SH-SY5Y (cell line): ENCODE measurements around the gene DNAI2.

Source experiments
- GATA2 ChIP-seq: IDR thresholded peaks from 2 replicates; pipeline ENCODE4 v1.6.1; 2011; ENCODE audit warnings: mild to moderate bottlenecking, low read depth, low read length
- GATA3 ChIP-seq: IDR thresholded peaks from 2 replicates; pipeline ENCODE4 v1.6.1; 2011; ENCODE audit warnings: low read depth, mild to moderate bottlenecking, low read length, moderate library complexity

DNAI2 gene

GRCh38 chr17:74299226-74300009, 25.4 kb downstream of the DNAI2 start:
- TF ChIP-seq GATA3 (no peak), GATA2 (no peak)

DNA sequence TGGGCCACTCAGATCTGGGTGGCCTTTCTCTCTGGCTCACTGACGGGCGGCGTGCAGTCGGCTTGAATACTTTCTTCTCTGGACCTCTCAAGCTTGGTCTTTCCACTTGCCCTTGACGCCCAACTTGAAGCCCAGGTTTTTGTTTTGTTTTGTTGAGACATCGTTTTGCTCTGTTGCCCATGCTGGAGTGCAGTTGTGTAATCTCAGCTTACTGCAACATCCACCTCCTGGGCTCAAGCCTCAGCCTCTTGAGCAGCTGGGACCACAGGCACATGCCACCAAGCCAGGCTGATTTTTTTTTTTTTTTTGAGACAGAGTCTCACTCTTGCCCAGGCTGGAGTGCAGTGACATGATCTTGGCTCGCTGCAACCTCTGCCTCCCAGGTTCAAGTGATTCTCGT, 29.3 kb downstream of the DNAI2 start:
- TF ChIP-seq GATA3 (no peak), GATA2 (no peak)

GRCh38 chr17:74304184-74304583, 30.1 kb downstream of the DNAI2 start:
- TF ChIP-seq GATA3 = no peak
- TF ChIP-seq GATA2 = no peak

- no peak for TF ChIP-seq GATA3
- no peak for TF ChIP-seq GATA2
Measured at GRCh38 chr17:74305865-74306654, 32.0 kb downstream of the DNAI2 start.

- no peak for TF ChIP-seq GATA3
- no peak for TF ChIP-seq GATA2
Measured at GRCh38 chr17:74307984-74308773, 34.1 kb downstream of the DNAI2 start.

DNA sequence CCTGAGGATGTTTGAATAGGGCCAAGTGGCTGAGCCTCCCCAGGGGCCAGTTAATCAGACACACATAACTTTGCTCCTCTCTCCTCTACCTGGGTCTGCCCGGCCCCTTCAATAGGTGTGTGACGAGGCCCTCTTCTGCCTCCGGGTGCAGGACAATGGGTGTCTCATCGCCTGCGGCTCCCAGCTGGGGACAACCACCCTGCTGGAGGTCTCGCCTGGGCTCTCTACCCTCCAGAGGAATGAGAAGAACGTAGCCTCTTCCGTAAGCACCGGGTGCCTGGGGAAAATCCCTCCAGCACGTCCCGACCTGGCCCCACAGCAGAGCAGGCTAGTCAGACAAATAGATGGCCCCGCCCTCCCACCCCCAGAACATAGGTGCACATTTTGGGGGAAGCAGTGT, 35.9 kb downstream of the DNAI2 start:
- TF ChIP-seq GATA3 (no peak), GATA2 (no peak)

GRCh38 chr17:74314877-74315276, 40.8 kb downstream of the DNAI2 start:
- TF ChIP-seq GATA2 (no peak), GATA3 (no peak)

GRCh38 chr17:74316220-74316619, 42.2 kb downstream of the DNAI2 start:
- TF ChIP-seq GATA2 (no peak), GATA3 (no peak)

- no peak for TF ChIP-seq GATA2
- TF ChIP-seq GATA3 = no peak
Measured at GRCh38 chr17:74317071-74317470, 43.0 kb downstream of the DNAI2 start.

DNA sequence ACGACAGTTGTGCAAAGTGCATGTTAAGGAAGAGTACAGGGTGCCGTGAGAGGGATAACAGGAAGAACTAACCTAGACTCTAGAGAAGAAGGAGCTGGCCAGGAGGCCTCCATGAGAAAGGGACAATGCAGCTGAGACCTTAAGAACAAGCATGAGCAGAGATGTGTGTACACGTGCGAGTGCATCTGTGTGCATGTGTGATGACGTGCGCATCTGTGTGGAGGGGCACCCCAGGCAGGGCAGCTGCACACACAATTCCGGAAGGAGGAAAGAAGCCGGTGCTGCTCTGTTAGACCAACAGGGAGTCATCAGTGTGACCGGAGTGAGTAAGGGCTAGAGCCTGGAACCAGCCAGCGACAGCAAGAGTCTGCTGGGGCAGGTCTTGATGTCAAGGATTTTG, 44.4 kb downstream of the DNAI2 start:
- TF ChIP-seq GATA3 = no peak
- TF ChIP-seq GATA2 = no peak

- TF ChIP-seq GATA3 = no peak
- no peak for TF ChIP-seq GATA2
Measured at GRCh38 chr17:74324521-74324920, 50.5 kb downstream of the DNAI2 start.

DNA sequence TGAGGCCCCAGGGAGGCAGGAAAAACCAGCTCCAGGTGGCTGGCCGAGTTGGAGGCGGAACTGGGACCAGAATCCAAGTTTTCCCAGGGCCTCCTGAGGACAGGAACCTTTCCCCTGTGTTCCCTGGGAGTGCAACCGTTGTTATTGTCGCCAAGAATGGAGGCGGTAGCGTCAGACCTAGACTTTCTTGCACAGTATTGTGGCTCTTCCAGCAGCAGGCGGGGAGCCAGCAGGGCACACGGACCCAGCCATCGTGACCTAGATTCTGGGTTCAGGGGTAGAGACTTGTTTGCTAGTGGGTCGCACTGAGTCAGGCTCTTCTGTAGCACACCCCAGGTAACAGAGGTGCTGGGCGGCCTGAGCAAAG, 51.3 kb downstream of the DNAI2 start:
- no peak for TF ChIP-seq GATA2
- no peak for TF ChIP-seq GATA3

GRCh38 chr17:74325743-74326379, 51.8 kb downstream of the DNAI2 start, which contains the start of gene KIF19:
Gene KIF19, plus strand, starts transcription at chr17:74326226. Its CDS starts 124 bp downstream, at chr17:74326350.
- TF ChIP-seq GATA3 (no peak), GATA2 (no peak)

- no peak for TF ChIP-seq GATA3
- TF ChIP-seq GATA2 = no peak
Measured at GRCh38 chr17:74326506-74326905, 52.5 kb downstream of the DNAI2 start.
